Caco-2 (cell line): ENCODE measurements around the gene CLSTN1. TPM values are rescaled to one million over a fixed set of nuclear protein-coding genes. Genes with fewer than 3 reads are reported as not detected.

ENCODE experiments used
- BruUV-seq: library from RNA; stranded (reverse); fragments of 400-500 nt; replicated peaks from 2 replicates; lab custom pipeline; 2021; lab: Mats Ljungman, UMichigan
- CTCF ChIA-PET: fragments of 300-600 bp; sonication (Branson Sonifier 250); formaldehyde crosslinking; loops from one replicate; lab custom pipeline; 2022; ENCODE audit warnings: antibody characterized with exemption; lab: Charles Lee
- POLR2A ChIA-PET: fragments of 300-600 bp; sonication (Branson Sonifier 250); formaldehyde crosslinking; loops from one replicate; lab custom pipeline; 2022; ENCODE audit warnings: antibody characterized with exemption; lab: Charles Lee
- DNase-seq, 2 experiments: peaks; one replicate each; pipeline versions ENCODE4 v3.0.0 to v3.0.0-alpha.2; 2020 to 2022
- H3K27me3 ChIP-seq: replicated peaks from 2 replicates; pipeline ENCODE4 v1.6.0; 2011; ENCODE audit warnings: low read length; ENCODE audit not compliant: control insufficient read depth, insufficient read depth
- H3K36me3 ChIP-seq: 2 replicates; pipeline ENCODE4 v1.5.1; 2011; ENCODE audit warnings: low read length; ENCODE audit not compliant: control insufficient read depth, insufficient read depth
- H3K4me1 ChIP-seq: fragments of 250-450 bp; sonication (Bioruptor Pico); 2 replicates; pipeline ENCODE4 v1.5.1; 2020; ENCODE audit warnings: mild to moderate bottlenecking
- H3K4me3 ChIP-seq: 2 replicates; pipeline ENCODE4 v1.5.1; 2011; ENCODE audit warnings: low read depth, mild to moderate bottlenecking, control low read depth, low read length
- H3K9me3 ChIP-seq: fragments of 250-450 bp; sonication (Bioruptor Pico); 2 replicates; pipeline ENCODE4 v1.5.1; 2020; ENCODE audit warnings: mild to moderate bottlenecking, moderate library complexity
- H3K27ac Mint-ChIP-seq: one replicate; pipeline ENCODE4 v1.8.0; 2022; ENCODE audit warnings: mixed read lengths; ENCODE audit not compliant: unreplicated experiment
- H3K27me3 Mint-ChIP-seq: one replicate; pipeline ENCODE4 v1.8.0; 2022; ENCODE audit warnings: mixed read lengths; ENCODE audit not compliant: insufficient read depth, unreplicated experiment
- H3K36me3 Mint-ChIP-seq: one replicate; pipeline ENCODE4 v1.8.0; 2022; ENCODE audit warnings: mild to moderate bottlenecking, mixed read lengths; ENCODE audit not compliant: insufficient read depth, unreplicated experiment
- H3K4me1 Mint-ChIP-seq: one replicate; pipeline ENCODE4 v1.8.0; 2022; ENCODE audit warnings: low read depth, mixed read lengths; ENCODE audit not compliant: unreplicated experiment
- H3K4me3 Mint-ChIP-seq: one replicate; pipeline ENCODE4 v1.8.0; 2022; ENCODE audit warnings: mild to moderate bottlenecking, moderate library complexity, mixed read lengths; ENCODE audit not compliant: unreplicated experiment
- H3K9me3 Mint-ChIP-seq: one replicate; pipeline ENCODE4 v1.8.0; 2022; ENCODE audit warnings: mixed read lengths; ENCODE audit not compliant: unreplicated experiment
- CTCF ChIP-seq, 2 experiments: fragments of 200-600 bp in 1 of 2; IDR thresholded peaks; 1 replicate in 1 of 2; 2 replicates in 1 of 2; pipeline versions ENCODE4 v1.5.1 to v1.8.0; 2011 to 2022; ENCODE audit warnings: antibody characterized with exemption in 1 of 2, control low read depth in 1 of 2, inconsistent platforms in 1 of 2, low read depth in 1 of 2, low read length in 1 of 2, mild to moderate bottlenecking in 1 of 2, moderate library complexity in 1 of 2; ENCODE audit not compliant: insufficient read depth in 1 of 2, severe bottlenecking in 1 of 2, unreplicated experiment in 1 of 2
- intact Hi-C: fragments of 100-400 bp; cut with micrococcal nuclease; formaldehyde crosslinking; loops from one replicate; pipeline ENCODE4 v1.10.0; 2022; ENCODE audit not compliant: unreplicated experiment
- total RNA-seq: library from RNA; stranded (reverse); gene quantifications from 2 replicates; pipeline ENCODE4 v1.2.3, GENCODE V29; 2022

CLSTN1 gene
- total RNA-seq, 1 experiment from 2014 or later = 102 TPM

GRCh38 chr1:9705337-9706093 is 118.2 kb downstream of the CLSTN1 start:
- no peaks in the 10 kb centered on the region for H3K27me3 ChIP-seq
- ChIA-PET POLR2A (no interaction called here), CTCF (interaction anchor here (0.7 kb wide), 1 partner anchor 14 kb away, joined by 9 read pairs; no protein-coding TSS in a partner anchor)
- no peaks in the 10 kb centered on the region for H3K36me3 Mint-ChIP-seq
- no peak for TF ChIP-seq CTCF (IDR thresholded peaks at IDR 0.05; ENCODE audit: insufficient read depth in 1 of 2, low read depth in 1 of 2, low read length in 1 of 2, severe bottlenecking in 1 of 2, unreplicated experiment in 1 of 2)
- no peaks in the 10 kb centered on the region for H3K4me1 ChIP-seq
- H3K9me3 Mint-ChIP-seq = peaks cover 8% of the 10 kb centered on the region
- no peaks in the 10 kb centered on the region for H3K36me3 ChIP-seq
- no peaks in the 10 kb centered on the region for H3K27me3 Mint-ChIP-seq
- H3K4me3 ChIP-seq = no peak overlapping the region
- intact Hi-C loops = no loop called here
- DNase-seq = no peak
- no peaks in the 10 kb centered on the region for H3K9me3 ChIP-seq
- H3K4me3 Mint-ChIP-seq = no peak overlapping the region
- no peak overlapping the region for H3K27ac Mint-ChIP-seq
- BruUV-seq = no TSS peak
- H3K4me1 Mint-ChIP-seq = no peaks in the 10 kb centered on the region

GRCh38 chr1:9703681-9704080 is 120.1 kb downstream of the CLSTN1 start:
- intact Hi-C loops = no loop called here
- H3K9me3 ChIP-seq = no peaks in the 10 kb centered on the region
- DNase-seq = no peak
- Mint-ChIP-seq H3K4me3 (no peak overlapping the region), H3K4me1 (peaks cover 6% of the 10 kb centered on the region), H3K27ac (no peak overlapping the region), H3K36me3 (no peaks in the 10 kb centered on the region), H3K9me3 (peaks cover 8% of the 10 kb centered on the region), H3K27me3 (no peaks in the 10 kb centered on the region)
- H3K27me3 ChIP-seq = no peaks in the 10 kb centered on the region
- CTCF ChIA-PET = interaction anchor here (1.0 kb wide), 1 partner anchor 88 kb away, joined by 4 read pairs; no protein-coding TSS in a partner anchor
- H3K4me3 ChIP-seq = no peak overlapping the region
- H3K4me1 ChIP-seq = no peaks in the 10 kb centered on the region
- POLR2A ChIA-PET = no interaction called here
- no TSS peak for BruUV-seq
- TF ChIP-seq CTCF (IDR thresholded peaks at IDR 0.05; ENCODE audit: insufficient read depth in 1 of 2, low read depth in 1 of 2, low read length in 1 of 2, severe bottlenecking in 1 of 2, unreplicated experiment in 1 of 2) = no peak
- no peaks in the 10 kb centered on the region for H3K36me3 ChIP-seq

GRCh38 chr1:9703165-9703509 is 120.6 kb downstream of the CLSTN1 start:
- peaks cover 6% of the 10 kb centered on the region for H3K4me1 Mint-ChIP-seq
- ChIA-PET POLR2A (no interaction called here), CTCF (no interaction called here)
- H3K27me3 ChIP-seq = no peaks in the 10 kb centered on the region
- no peaks in the 10 kb centered on the region for H3K36me3 Mint-ChIP-seq
- no TSS peak for BruUV-seq
- no peak overlapping the region for H3K27ac Mint-ChIP-seq
- H3K4me1 ChIP-seq = no peaks in the 10 kb centered on the region
- H3K27me3 Mint-ChIP-seq = no peaks in the 10 kb centered on the region
- H3K9me3 Mint-ChIP-seq = peaks cover 8% of the 10 kb centered on the region
- no peak overlapping the region for H3K4me3 Mint-ChIP-seq
- H3K4me3 ChIP-seq = no peak overlapping the region
- DNase-seq = no peak
- H3K9me3 ChIP-seq = no peaks in the 10 kb centered on the region
- intact Hi-C loops = no loop called here
- H3K36me3 ChIP-seq = no peaks in the 10 kb centered on the region
- TF ChIP-seq CTCF (IDR thresholded peaks at IDR 0.05; ENCODE audit: insufficient read depth in 1 of 2, low read depth in 1 of 2, low read length in 1 of 2, severe bottlenecking in 1 of 2, unreplicated experiment in 1 of 2) = no peak
